ENCODE measurements around the gene IRF2BP1. TPM values are rescaled to one million over a fixed set of nuclear protein-coding genes. Genes with fewer than 3 reads are reported as not detected.
A peak's percentile ranks its signal among the peaks of the same experiment; 100 is the strongest.

IRF2BP1 gene
- total and polyA plus RNA-seq, 4 donors: 4.9 to 16.8 (median 16.4) TPM

DNA sequence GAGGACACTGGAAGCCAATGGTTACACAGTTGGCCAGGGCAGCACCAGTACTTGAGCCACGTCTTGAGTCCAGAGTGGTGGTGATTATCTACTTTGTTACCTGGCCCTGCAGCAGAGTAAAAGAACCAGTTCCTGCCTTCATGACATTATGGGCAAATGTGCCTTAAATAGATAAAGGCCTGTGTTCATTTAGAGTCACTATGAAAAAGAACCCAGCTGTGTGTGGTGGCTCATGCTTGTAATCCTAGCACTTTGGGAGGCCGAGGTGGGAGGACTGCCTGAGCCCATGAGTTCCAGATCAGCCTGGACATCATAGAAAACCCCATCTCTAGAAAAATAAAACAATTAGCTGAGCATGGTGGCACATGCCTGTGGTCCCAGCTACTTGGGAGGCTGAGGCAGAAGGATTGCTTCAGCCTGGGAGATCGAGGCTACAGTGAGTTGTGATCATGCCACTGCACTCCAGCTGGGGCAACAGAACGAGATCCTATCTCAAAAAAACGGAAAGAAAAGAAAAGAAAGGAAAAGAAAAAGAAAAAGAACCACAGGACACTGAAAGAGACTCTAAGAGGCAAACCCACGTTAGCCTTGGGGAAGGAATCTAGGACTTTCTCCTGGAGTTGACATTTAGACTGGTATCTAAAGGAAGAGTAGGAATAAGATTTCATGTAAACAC, 3.4 kb upstream of the IRF2BP1 start:
- Histone ChIP-seq H3K4me3 (ENCODE audit: low read depth in 1 of 3, low read length in 3 of 3) (no peak overlapping the region), H3K9ac (ENCODE audit: low read depth in 1 of 2, low read length in 2 of 2) (no peak overlapping the region), H3K27ac (ENCODE audit: low read depth in 1 of 2, low read length in 2 of 2) (no peak overlapping the region), H3K9me3 (ENCODE audit: control insufficient read depth in 4 of 4, low read length in 3 of 4) (no peaks in the 10 kb centered on the region), H3K36me3 (ENCODE audit: control insufficient read depth in 4 of 4, insufficient read depth in 3 of 4, low read depth in 1 of 4, low read length in 3 of 4) (no peaks in the 10 kb centered on the region), H3K4me1 (ENCODE audit: control insufficient read depth in 4 of 4, insufficient read depth in 4 of 4, low read length in 3 of 4) (peaks cover 8 to 26% (median 17%) of the 10 kb centered on the region in 4 donors), H3K27me3 (ENCODE audit: control insufficient read depth in 4 of 4, insufficient read depth in 4 of 4, low read length in 3 of 4) (no peaks in the 10 kb centered on the region)
- no peak for DNase-seq (ENCODE audit: low spot score)
- 74% methylated on average over 6 of the region's 6 CpGs for WGBS
- TF ChIP-seq, protein P1, sequence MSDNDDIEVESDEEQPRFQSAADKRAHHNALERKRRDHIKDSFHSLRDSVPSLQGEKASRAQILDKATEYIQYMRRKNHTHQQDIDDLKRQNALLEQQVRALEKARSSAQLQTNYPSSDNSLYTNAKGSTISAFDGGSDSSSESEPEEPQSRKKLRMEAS (IDR thresholded peaks at IDR 0.05): no peak
- no peak for TF ChIP-seq TAF1 (conservative IDR thresholded peaks at IDR 0.05)
- no peak for TF ChIP-seq JUND (IDR thresholded peaks at IDR 0.05)
- no peak for TF ChIP-seq YY1 (IDR thresholded peaks at IDR 0.05)
- no peak for TF ChIP-seq EGR1 (IDR thresholded peaks at IDR 0.05; ENCODE audit: low read depth in 2 of 2)
- TF ChIP-seq, protein P2, sequence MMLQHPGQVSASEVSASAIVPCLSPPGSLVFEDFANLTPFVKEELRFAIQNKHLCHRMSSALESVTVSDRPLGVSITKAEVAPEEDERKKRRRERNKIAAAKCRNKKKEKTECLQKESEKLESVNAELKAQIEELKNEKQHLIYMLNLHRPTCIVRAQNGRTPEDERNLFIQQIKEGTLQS (IDR thresholded peaks at IDR 0.05): no peak
- TF ChIP-seq NR2F2 (IDR thresholded peaks at IDR 0.05): no peak
- no peak for TF ChIP-seq RXRA (IDR thresholded peaks at IDR 0.05)
- TF ChIP-seq FOXA2 (IDR thresholded peaks at IDR 0.05): no peak
- TF ChIP-seq, protein P3, sequence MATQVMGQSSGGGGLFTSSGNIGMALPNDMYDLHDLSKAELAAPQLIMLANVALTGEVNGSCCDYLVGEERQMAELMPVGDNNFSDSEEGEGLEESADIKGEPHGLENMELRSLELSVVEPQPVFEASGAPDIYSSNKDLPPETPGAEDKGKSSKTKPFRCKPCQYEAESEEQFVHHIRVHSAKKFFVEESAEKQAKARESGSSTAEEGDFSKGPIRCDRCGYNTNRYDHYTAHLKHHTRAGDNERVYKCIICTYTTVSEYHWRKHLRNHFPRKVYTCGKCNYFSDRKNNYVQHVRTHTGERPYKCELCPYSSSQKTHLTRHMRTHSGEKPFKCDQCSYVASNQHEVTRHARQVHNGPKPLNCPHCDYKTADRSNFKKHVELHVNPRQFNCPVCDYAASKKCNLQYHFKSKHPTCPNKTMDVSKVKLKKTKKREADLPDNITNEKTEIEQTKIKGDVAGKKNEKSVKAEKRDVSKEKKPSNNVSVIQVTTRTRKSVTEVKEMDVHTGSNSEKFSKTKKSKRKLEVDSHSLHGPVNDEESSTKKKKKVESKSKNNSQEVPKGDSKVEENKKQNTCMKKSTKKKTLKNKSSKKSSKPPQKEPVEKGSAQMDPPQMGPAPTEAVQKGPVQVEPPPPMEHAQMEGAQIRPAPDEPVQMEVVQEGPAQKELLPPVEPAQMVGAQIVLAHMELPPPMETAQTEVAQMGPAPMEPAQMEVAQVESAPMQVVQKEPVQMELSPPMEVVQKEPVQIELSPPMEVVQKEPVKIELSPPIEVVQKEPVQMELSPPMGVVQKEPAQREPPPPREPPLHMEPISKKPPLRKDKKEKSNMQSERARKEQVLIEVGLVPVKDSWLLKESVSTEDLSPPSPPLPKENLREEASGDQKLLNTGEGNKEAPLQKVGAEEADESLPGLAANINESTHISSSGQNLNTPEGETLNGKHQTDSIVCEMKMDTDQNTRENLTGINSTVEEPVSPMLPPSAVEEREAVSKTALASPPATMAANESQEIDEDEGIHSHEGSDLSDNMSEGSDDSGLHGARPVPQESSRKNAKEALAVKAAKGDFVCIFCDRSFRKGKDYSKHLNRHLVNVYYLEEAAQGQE (IDR thresholded peaks at IDR 0.05): no peak

DNA sequence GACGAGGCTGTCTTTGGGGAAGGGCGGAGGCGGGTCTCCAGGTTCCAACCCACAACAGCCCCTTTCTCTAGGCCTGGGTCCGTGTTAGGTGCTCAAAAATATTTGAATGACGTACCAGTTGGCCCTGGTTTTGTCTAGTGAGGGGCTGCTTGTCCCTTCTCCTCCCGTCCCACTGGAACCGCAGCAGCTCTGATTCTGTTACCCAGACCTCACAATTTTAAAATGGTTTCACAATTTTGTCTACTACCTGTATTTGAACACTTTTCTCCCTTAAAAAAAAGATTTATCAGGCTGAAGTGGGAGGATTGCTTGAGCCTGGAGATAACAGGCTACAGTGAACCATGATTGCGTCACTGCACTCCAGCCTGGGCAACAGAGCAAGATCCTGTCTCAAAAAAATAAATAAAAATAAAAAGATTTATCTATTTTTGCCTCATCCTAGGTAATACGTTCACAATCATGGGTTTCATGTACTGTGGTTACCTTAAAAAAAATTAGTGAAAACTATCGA, 1.3 kb upstream of the IRF2BP1 start:
- WGBS: 36% methylated on average over 10 of the region's 10 CpGs
- no peaks in the 10 kb centered on the region for H3K27me3 ChIP-seq (ENCODE audit: control insufficient read depth in 4 of 4, insufficient read depth in 4 of 4, low read length in 3 of 4)
- peak; percentile 2 for TF ChIP-seq YY1 (IDR thresholded peaks at IDR 0.05)
- TF ChIP-seq TAF1 (conservative IDR thresholded peaks at IDR 0.05): no peak
- TF ChIP-seq NR2F2 (IDR thresholded peaks at IDR 0.05): no peak
- no peak for TF ChIP-seq RXRA (IDR thresholded peaks at IDR 0.05)
- TF ChIP-seq, protein P3 (IDR thresholded peaks at IDR 0.05): no peak
- no peak for TF ChIP-seq EGR1 (IDR thresholded peaks at IDR 0.05; ENCODE audit: low read depth in 2 of 2)
- DNase-seq (ENCODE audit: low spot score): no peak
- H3K9me3 ChIP-seq (ENCODE audit: control insufficient read depth in 4 of 4, low read length in 3 of 4): no peaks in the 10 kb centered on the region
- peak overlapping the region; percentile 90 to 98 for H3K9ac ChIP-seq (ENCODE audit: low read depth in 1 of 2, low read length in 2 of 2)
- peak overlapping the region; percentile 80 to 83 (median 81) for H3K4me3 ChIP-seq (ENCODE audit: low read depth in 1 of 3, low read length in 3 of 3)
- H3K27ac ChIP-seq (ENCODE audit: low read depth in 1 of 2, low read length in 2 of 2): peak overlapping the region; percentile 90 to 94
- peaks cover 16 to 45% (median 28%) of the 10 kb centered on the region in 4 donors for H3K4me1 ChIP-seq (ENCODE audit: control insufficient read depth in 4 of 4, insufficient read depth in 4 of 4, low read length in 3 of 4)
- H3K36me3 ChIP-seq (ENCODE audit: control insufficient read depth in 4 of 4, insufficient read depth in 3 of 4, low read depth in 1 of 4, low read length in 3 of 4): no peaks in the 10 kb centered on the region

Data from liver (tissue), 9 donors.